PC-3 (cell line): ENCODE data around the gene KRTAP5-5.
"Not testable (repeated sequence)": the region's sequence is repeated elsewhere in the genome, so short reads cannot be mapped to it uniquely, and the experiment has no call there.

Source experiments
- CTCF ChIP-seq: fragments of 300-600 bp; sonication (generic); conservative IDR thresholded peaks from 2 replicates; pipeline ENCODE4 v1.5.1; 2017; ENCODE audit warnings: antibody characterized with exemption, low read depth, mild to moderate bottlenecking, low read length
- EZH2 ChIP-seq: fragments of 300-600 bp; sonication (generic); IDR thresholded peaks from one replicate; pipeline ENCODE4 v1.6.1; 2017; ENCODE audit warnings: antibody characterized with exemption, mild to moderate bottlenecking, low read length; ENCODE audit not compliant: unreplicated experiment

GRCh38 chr11:1595994-1596575 is 33.5 kb upstream of the KRTAP5-5 start:
- not testable (repeated sequence) for TF ChIP-seq CTCF, EZH2
